ENCODE data around the gene SOCS3. TPM values are rescaled to one million over a fixed set of nuclear protein-coding genes. Genes with fewer than 3 reads are reported as not detected.

The SOCS3 gene
- total RNA-seq, 2 experiments from 2014 or later: 281 to 290 TPM

GRCh38 chr17:78374631-78375274, 14.9 kb upstream of the SOCS3 start:
- DNase-seq: no peak
- no peak overlapping the region for H3K4me3 Mint-ChIP-seq
- CTCF ChIA-PET: interaction anchor here (2.8 kb wide), 1 partner anchor 14 kb away, joined by 11 read pairs; no protein-coding TSS in a partner anchor
- no peaks in the 10 kb centered on the region for H3K9me3 Mint-ChIP-seq
- H3K27ac Mint-ChIP-seq: no peak overlapping the region
- peaks cover 4% of the 10 kb centered on the region for H3K36me3 Mint-ChIP-seq (ENCODE audit: low read depth)
- H3K27me3 Mint-ChIP-seq (ENCODE audit: low read depth): no peaks in the 10 kb centered on the region
- H3K4me1 Mint-ChIP-seq (ENCODE audit: low read depth): peaks cover 26% of the 10 kb centered on the region
- intact Hi-C loops (cut with micrococcal nuclease): no loop called here

GRCh38 chr17:78374189-78374588, 14.3 kb upstream of the SOCS3 start:
- Mint-ChIP-seq H3K27ac (no peak overlapping the region), H3K27me3 (ENCODE audit: low read depth) (no peaks in the 10 kb centered on the region), H3K4me1 (ENCODE audit: low read depth) (peaks cover 23% of the 10 kb centered on the region), H3K9me3 (no peaks in the 10 kb centered on the region), H3K4me3 (no peak overlapping the region), H3K36me3 (ENCODE audit: low read depth) (peaks cover 1% of the 10 kb centered on the region)
- DNase-seq: no peak
- intact Hi-C loops (cut with micrococcal nuclease): no loop called here
- CTCF ChIA-PET: interaction anchor here (2.0 to 2.8 kb wide), 2 partner anchors 10 to 13 kb away, joined by 8 to 11 read pairs; no protein-coding TSS in a partner anchor

GRCh38 chr17:78372841-78373240, 13.0 kb upstream of the SOCS3 start:
- no peak overlapping the region for H3K27ac Mint-ChIP-seq
- no peak overlapping the region for H3K4me3 Mint-ChIP-seq
- no peaks in the 10 kb centered on the region for H3K36me3 Mint-ChIP-seq (ENCODE audit: low read depth)
- intact Hi-C loops (cut with micrococcal nuclease): no loop called here
- no peak for DNase-seq
- CTCF ChIA-PET: interaction anchor here (1.6 to 2.0 kb wide), 2 partner anchors 9 to 12 kb away, joined by 7 to 8 read pairs; no protein-coding TSS in a partner anchor
- H3K9me3 Mint-ChIP-seq: no peaks in the 10 kb centered on the region
- H3K4me1 Mint-ChIP-seq (ENCODE audit: low read depth): peaks cover 17% of the 10 kb centered on the region
- H3K27me3 Mint-ChIP-seq (ENCODE audit: low read depth): no peaks in the 10 kb centered on the region

- H3K4me1 Mint-ChIP-seq (ENCODE audit: low read depth): peaks cover 10% of the 10 kb centered on the region
- H3K9me3 Mint-ChIP-seq: no peaks in the 10 kb centered on the region
- intact Hi-C loops (cut with micrococcal nuclease): no loop called here
- no peak overlapping the region for H3K4me3 Mint-ChIP-seq
- H3K36me3 Mint-ChIP-seq (ENCODE audit: low read depth): no peaks in the 10 kb centered on the region
- no peaks in the 10 kb centered on the region for H3K27me3 Mint-ChIP-seq (ENCODE audit: low read depth)
- no peak overlapping the region for H3K27ac Mint-ChIP-seq
- no peak for DNase-seq
- CTCF ChIA-PET: interaction anchor here (0.6 kb wide), 1 partner anchor 8 kb away, joined by 3 read pairs; no protein-coding TSS in a partner anchor
Measured at GRCh38 chr17:78371056-78371455, 11.2 kb upstream of the SOCS3 start.

GRCh38 chr17:78369791-78370381, 10.0 kb upstream of the SOCS3 start:
- no peak for DNase-seq
- H3K27ac Mint-ChIP-seq: no peak overlapping the region
- no peaks in the 10 kb centered on the region for H3K27me3 Mint-ChIP-seq (ENCODE audit: low read depth)

GRCh38 chr17:78368854-78369495, 9.1 kb upstream of the SOCS3 start:
- H3K27me3 Mint-ChIP-seq (ENCODE audit: low read depth): no peaks in the 10 kb centered on the region
- intact Hi-C loops (cut with micrococcal nuclease): loop anchor here (10.0 kb wide), 1 partner anchor 226 kb away; no protein-coding TSS in a partner anchor
- no peak overlapping the region for H3K4me3 Mint-ChIP-seq
- DNase-seq: no peak
- H3K36me3 Mint-ChIP-seq (ENCODE audit: low read depth): no peaks in the 10 kb centered on the region
- CTCF ChIA-PET: interaction anchor here (0.6 to 1.4 kb wide), 2 partner anchors 8 to 11 kb away, joined by 3 to 4 read pairs; no protein-coding TSS in a partner anchor
- H3K27ac Mint-ChIP-seq: no peak overlapping the region
- H3K9me3 Mint-ChIP-seq: no peaks in the 10 kb centered on the region
- peaks cover 17% of the 10 kb centered on the region for H3K4me1 Mint-ChIP-seq (ENCODE audit: low read depth)

More at GRCh38 chr17:78369791-78370381, 10.0 kb upstream of the SOCS3 start:
- Mint-ChIP-seq H3K4me1 (ENCODE audit: low read depth) (peaks cover 8% of the 10 kb centered on the region), H3K9me3 (no peaks in the 10 kb centered on the region), H3K36me3 (ENCODE audit: low read depth) (no peaks in the 10 kb centered on the region), H3K4me3 (no peak overlapping the region)
- CTCF ChIA-PET: interaction anchor here (0.6 to 1.4 kb wide), 2 partner anchors 9 to 12 kb away, joined by 3 to 4 read pairs; no protein-coding TSS in a partner anchor
- intact Hi-C loops (cut with micrococcal nuclease): loop anchor here (10.0 kb wide), 1 partner anchor 225 kb away; no protein-coding TSS in a partner anchor

- H3K4me3 Mint-ChIP-seq: no peak overlapping the region
- no peak overlapping the region for H3K27ac Mint-ChIP-seq
- no peak for DNase-seq
- H3K9me3 Mint-ChIP-seq: no peaks in the 10 kb centered on the region
- peaks cover 20% of the 10 kb centered on the region for H3K4me1 Mint-ChIP-seq (ENCODE audit: low read depth)
- CTCF ChIA-PET: no interaction called here
- H3K27me3 Mint-ChIP-seq (ENCODE audit: low read depth): peaks cover 3% of the 10 kb centered on the region
- intact Hi-C loops (cut with micrococcal nuclease): loop anchor here (10.0 kb wide), 1 partner anchor 226 kb away; no protein-coding TSS in a partner anchor
- H3K36me3 Mint-ChIP-seq (ENCODE audit: low read depth): no peaks in the 10 kb centered on the region
Measured at GRCh38 chr17:78368348-78368747, 8.5 kb upstream of the SOCS3 start.

GRCh38 chr17:78367193-78367592, 7.3 kb upstream of the SOCS3 start:
- Mint-ChIP-seq H3K36me3 (ENCODE audit: low read depth) (no peaks in the 10 kb centered on the region), H3K9me3 (no peaks in the 10 kb centered on the region), H3K4me1 (ENCODE audit: low read depth) (peaks cover 25% of the 10 kb centered on the region), H3K27ac (no peak overlapping the region), H3K27me3 (ENCODE audit: low read depth) (peaks cover 5% of the 10 kb centered on the region), H3K4me3 (no peak overlapping the region)
- no peak for DNase-seq
- intact Hi-C loops (cut with micrococcal nuclease): loop anchor here (10.0 kb wide), 1 partner anchor 228 kb away; no protein-coding TSS in a partner anchor
- CTCF ChIA-PET: interaction anchor here (1.4 kb wide), 1 partner anchor 58 kb away, joined by 3 read pairs; no protein-coding TSS in a partner anchor

GRCh38 chr17:78366109-78366848, 6.4 kb upstream of the SOCS3 start:
- no peak overlapping the region for H3K27ac Mint-ChIP-seq
- no peak overlapping the region for H3K4me3 Mint-ChIP-seq
- CTCF ChIA-PET: interaction anchor here (0.7 to 2.5 kb wide), 3 partner anchors 56 to 300 kb away, joined by 3 to 10 read pairs (median 3); no protein-coding TSS in a partner anchor
- peaks cover 25% of the 10 kb centered on the region for H3K4me1 Mint-ChIP-seq (ENCODE audit: low read depth)
- no peak for DNase-seq
- H3K9me3 Mint-ChIP-seq: no peaks in the 10 kb centered on the region
- no peaks in the 10 kb centered on the region for H3K36me3 Mint-ChIP-seq (ENCODE audit: low read depth)
- intact Hi-C loops (cut with micrococcal nuclease): loop anchor here (10.0 kb wide), 1 partner anchor 229 kb away; no protein-coding TSS in a partner anchor
- H3K27me3 Mint-ChIP-seq (ENCODE audit: low read depth): peaks cover 5% of the 10 kb centered on the region

GRCh38 chr17:78365561-78366108, 5.8 kb upstream of the SOCS3 start:
- peaks cover 5% of the 10 kb centered on the region for H3K27me3 Mint-ChIP-seq (ENCODE audit: low read depth)
- CTCF ChIA-PET: interaction anchor here (1.2 to 2.5 kb wide), 5 partner anchors 9 to 115 kb away, joined by 3 to 12 read pairs (median 4); no protein-coding TSS in a partner anchor
- no peaks in the 10 kb centered on the region for H3K36me3 Mint-ChIP-seq (ENCODE audit: low read depth)
- no peak overlapping the region for H3K4me3 Mint-ChIP-seq
- intact Hi-C loops (cut with micrococcal nuclease): loop anchor here (10.0 kb wide), 1 partner anchor 229 kb away; no protein-coding TSS in a partner anchor
- H3K9me3 Mint-ChIP-seq: no peaks in the 10 kb centered on the region
- no peak overlapping the region for H3K27ac Mint-ChIP-seq
- H3K4me1 Mint-ChIP-seq (ENCODE audit: low read depth): peaks cover 32% of the 10 kb centered on the region
- no peak for DNase-seq

Measured in activated naive CD4-positive, alpha-beta T cell treated with anti-CD3 and anti-CD28 coated beads for 36 hours (primary cell).